Activated naive CD8-positive, alpha-beta T cell treated with anti-CD3 and anti-CD28 coated beads for 36 hours (primary cell): ENCODE data around the gene EMP3. TPM values are rescaled to one million over a fixed set of nuclear protein-coding genes. Genes with fewer than 3 reads are reported as not detected.

Experiments used
- DNase-seq: peaks from one replicate; pipeline ENCODE4 v3.0.0; 2021
- H3K27ac Mint-ChIP-seq: one replicate; pipeline ENCODE4 v1.8.0; 2022; ENCODE audit warnings: mild to moderate bottlenecking, moderate library complexity, mixed read lengths
- H3K27me3 Mint-ChIP-seq: one replicate; pipeline ENCODE4 v1.8.0; 2022; ENCODE audit warnings: mild to moderate bottlenecking, mixed read lengths
- H3K36me3 Mint-ChIP-seq: one replicate; pipeline ENCODE4 v1.8.0; 2021; ENCODE audit warnings: mild to moderate bottlenecking, mixed read lengths
- H3K4me1 Mint-ChIP-seq: one replicate; pipeline ENCODE4 v1.8.0; 2021; ENCODE audit warnings: mixed read lengths
- H3K4me3 Mint-ChIP-seq: one replicate; pipeline ENCODE4 v1.8.0; 2022; ENCODE audit warnings: mild to moderate bottlenecking, moderate library complexity, mixed read lengths
- H3K9me3 Mint-ChIP-seq: one replicate; pipeline ENCODE4 v1.8.0; 2022; ENCODE audit warnings: mixed read lengths
- total RNA-seq, 2 experiments: library from RNA; stranded (reverse); gene quantifications; one replicate each; pipeline ENCODE4 v1.2.3, GENCODE V29; 2021

Gene EMP3
- total RNA-seq, 2 experiments from 2014 or later = 185 to 187 TPM

DNA sequence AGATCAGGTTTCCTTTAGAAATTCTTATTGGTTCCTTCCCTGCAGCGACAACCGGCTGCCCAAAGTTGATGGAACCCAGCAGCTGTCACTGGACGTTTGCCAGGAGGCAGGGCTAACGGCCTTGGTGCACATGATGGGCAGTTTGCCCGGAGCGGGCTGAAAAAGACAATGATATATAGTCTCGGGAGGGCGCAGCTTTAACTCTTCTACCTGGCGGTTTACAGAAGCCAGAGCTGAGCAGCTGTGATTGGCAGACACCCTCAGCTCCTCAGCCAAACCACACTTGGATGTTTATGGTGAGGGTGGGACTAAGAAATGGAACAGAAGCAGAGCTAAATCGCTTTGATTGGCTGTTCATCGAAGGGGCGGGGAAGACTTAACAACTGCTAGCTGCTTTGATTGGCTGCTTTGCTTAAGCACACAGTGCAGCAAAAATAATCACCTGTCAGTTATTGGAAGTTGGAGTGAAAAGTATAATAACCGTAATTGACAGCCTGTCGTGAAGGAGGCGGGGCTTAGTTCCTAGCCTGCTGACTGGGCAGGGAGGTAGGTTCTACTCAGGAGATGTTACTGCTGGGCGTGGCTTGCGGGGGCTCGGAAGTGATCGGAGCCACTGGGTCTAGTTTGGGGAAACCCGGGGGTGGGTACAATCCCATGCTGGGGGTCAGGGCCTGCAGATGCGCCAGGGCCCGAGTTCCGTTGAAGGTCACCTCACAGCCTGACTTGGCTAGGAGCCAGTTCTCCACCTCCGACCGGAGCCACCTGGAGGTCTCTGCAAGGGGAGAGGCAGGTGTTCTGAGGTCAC, 7.5 kb downstream of the EMP3 start:
- Mint-ChIP-seq H3K9me3 (no peaks in the 10 kb centered on the region), H3K27ac (peak overlapping the region; percentile 90), H3K27me3 (no peaks in the 10 kb centered on the region), H3K4me3 (peak overlapping the region; percentile 81), H3K4me1 (peaks cover 46% of the 10 kb centered on the region), H3K36me3 (peaks cover 26% of the 10 kb centered on the region)
- DNase-seq = peak; percentile 92

GRCh38 chr19:48333467-48334384, 8.4 kb downstream of the EMP3 start:
- Mint-ChIP-seq H3K4me3 (peak overlapping the region; percentile 81), H3K4me1 (peaks cover 46% of the 10 kb centered on the region), H3K36me3 (peaks cover 19% of the 10 kb centered on the region), H3K9me3 (no peaks in the 10 kb centered on the region), H3K27ac (peak overlapping the region; percentile 90), H3K27me3 (no peaks in the 10 kb centered on the region)
- peak; percentile 95 for DNase-seq

GRCh38 chr19:48338253-48338755, 13.0 kb downstream of the EMP3 start:
- no peak overlapping the region for H3K4me3 Mint-ChIP-seq

DNA sequence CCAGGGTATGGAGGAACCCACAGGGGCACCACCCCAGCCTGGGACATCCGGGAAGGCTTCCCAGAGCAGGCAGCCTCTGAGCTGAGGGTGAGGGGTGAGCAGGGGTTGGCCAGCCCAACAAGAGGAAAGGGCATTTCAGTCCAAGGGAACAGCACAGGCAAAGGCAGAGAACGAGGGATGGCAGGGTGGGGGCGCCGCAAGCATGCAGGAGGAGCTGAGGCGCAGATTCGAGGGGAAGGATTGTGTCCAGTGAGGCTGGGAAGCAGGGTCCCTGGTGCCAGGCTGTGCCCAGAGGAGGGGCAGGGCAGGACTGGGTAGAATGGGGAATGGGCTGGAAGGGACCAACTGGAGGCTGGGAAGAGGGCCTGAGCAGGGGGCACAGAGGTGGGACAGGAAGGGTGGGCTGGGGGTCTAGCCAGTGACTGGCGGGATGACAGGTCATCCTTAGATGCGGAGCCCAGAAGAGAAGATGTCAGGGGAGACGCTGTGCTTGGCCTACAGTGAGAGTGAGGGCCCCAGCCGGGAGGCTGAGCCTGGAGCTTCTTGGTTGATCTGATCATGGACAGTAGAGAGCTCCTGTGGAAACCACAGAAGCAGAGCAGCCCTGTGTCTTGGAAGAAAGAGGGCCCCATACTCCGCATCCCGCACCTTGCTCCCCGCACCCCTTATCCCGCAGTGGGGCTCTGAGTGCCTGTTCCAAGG, 13.6 kb downstream of the EMP3 start:
- H3K27me3 Mint-ChIP-seq = no peaks in the 10 kb centered on the region
- no peaks in the 10 kb centered on the region for H3K36me3 Mint-ChIP-seq
- H3K4me3 Mint-ChIP-seq = no peak overlapping the region
- H3K9me3 Mint-ChIP-seq = no peaks in the 10 kb centered on the region
- no peak for DNase-seq
- peaks cover 6% of the 10 kb centered on the region for H3K4me1 Mint-ChIP-seq
- H3K27ac Mint-ChIP-seq = no peak overlapping the region

More at GRCh38 chr19:48338253-48338755, 13.0 kb downstream of the EMP3 start:
- Mint-ChIP-seq H3K9me3 (no peaks in the 10 kb centered on the region), H3K36me3 (no peaks in the 10 kb centered on the region), H3K27ac (no peak overlapping the region), H3K27me3 (no peaks in the 10 kb centered on the region), H3K4me1 (peaks cover 9% of the 10 kb centered on the region)
- no peak for DNase-seq

GRCh38 chr19:48340995-48341394, 15.6 kb downstream of the EMP3 start:
- no peaks in the 10 kb centered on the region for H3K36me3 Mint-ChIP-seq
- H3K27ac Mint-ChIP-seq = no peak overlapping the region
- no peak overlapping the region for H3K4me3 Mint-ChIP-seq
- H3K9me3 Mint-ChIP-seq = no peaks in the 10 kb centered on the region
- no peaks in the 10 kb centered on the region for H3K4me1 Mint-ChIP-seq
- DNase-seq = no peak
- no peaks in the 10 kb centered on the region for H3K27me3 Mint-ChIP-seq

DNA sequence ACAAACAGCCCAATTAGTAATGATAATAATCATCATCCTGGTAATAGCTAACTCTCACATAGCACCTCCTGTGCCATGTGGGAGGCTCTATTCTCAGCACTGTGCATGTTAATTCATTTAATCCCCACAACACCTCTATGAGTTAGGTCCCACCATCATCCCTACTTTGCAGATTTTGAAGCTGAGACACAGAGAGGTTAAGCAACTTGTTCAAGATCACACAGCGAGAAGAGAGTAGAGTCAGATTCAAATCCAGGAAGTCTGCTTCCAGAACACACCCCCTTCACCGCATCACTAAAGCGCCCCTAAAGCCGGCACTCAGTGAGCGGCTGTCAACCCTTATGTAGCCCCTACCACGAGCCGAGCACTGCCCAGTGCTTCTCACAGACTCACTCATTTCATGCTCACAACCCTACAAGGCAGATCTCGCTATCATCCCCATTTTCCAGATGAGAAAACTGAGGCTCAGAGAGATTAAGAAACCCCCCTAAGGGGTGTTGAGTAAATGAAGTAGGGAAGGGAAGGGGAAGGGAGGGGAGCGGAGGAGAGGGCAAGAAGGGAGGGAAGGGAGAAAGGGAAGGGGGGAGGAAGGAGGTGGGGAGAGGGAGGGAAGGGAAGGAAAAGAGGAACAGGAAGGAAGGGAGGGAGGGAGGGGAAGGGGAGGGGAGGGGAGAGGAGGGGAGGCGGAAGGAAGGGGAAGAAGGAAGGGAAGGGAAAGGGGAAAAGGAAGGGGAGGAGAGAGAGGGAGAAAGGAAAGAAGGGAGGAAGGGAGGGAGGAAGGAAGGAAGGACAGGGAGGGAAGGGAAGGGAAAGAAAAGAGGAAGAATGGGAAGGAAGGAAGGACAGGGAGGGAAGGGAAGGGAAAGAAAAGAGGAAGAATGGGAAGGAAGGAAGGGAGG, 16.4 kb downstream of the EMP3 start:
- no peak for DNase-seq
- no peak overlapping the region for H3K27ac Mint-ChIP-seq
- no peak overlapping the region for H3K4me3 Mint-ChIP-seq
- H3K27me3 Mint-ChIP-seq = no peaks in the 10 kb centered on the region
- no peaks in the 10 kb centered on the region for H3K9me3 Mint-ChIP-seq
- H3K4me1 Mint-ChIP-seq = no peaks in the 10 kb centered on the region
- no peaks in the 10 kb centered on the region for H3K36me3 Mint-ChIP-seq

DNA sequence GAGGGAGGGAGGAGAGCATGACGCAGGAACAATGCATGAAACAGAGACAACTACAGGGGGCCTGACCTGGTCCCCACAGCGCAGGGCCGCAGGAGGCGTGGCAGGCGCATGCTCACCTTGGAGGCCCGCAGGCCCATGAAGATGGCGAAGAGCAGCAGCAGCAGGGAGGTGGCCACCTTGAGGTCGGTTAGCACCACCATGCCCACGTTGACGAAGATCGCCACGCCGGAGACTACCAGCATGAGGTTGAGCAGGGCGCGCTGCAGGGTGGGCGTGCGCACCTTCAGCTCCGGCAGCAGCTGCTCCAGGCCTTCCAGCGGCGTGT, 17.0 kb downstream of the EMP3 start:
- Mint-ChIP-seq H3K27me3 (no peaks in the 10 kb centered on the region), H3K4me3 (no peak overlapping the region), H3K27ac (no peak overlapping the region), H3K36me3 (no peaks in the 10 kb centered on the region), H3K4me1 (no peaks in the 10 kb centered on the region), H3K9me3 (no peaks in the 10 kb centered on the region)
- no peak for DNase-seq

DNA sequence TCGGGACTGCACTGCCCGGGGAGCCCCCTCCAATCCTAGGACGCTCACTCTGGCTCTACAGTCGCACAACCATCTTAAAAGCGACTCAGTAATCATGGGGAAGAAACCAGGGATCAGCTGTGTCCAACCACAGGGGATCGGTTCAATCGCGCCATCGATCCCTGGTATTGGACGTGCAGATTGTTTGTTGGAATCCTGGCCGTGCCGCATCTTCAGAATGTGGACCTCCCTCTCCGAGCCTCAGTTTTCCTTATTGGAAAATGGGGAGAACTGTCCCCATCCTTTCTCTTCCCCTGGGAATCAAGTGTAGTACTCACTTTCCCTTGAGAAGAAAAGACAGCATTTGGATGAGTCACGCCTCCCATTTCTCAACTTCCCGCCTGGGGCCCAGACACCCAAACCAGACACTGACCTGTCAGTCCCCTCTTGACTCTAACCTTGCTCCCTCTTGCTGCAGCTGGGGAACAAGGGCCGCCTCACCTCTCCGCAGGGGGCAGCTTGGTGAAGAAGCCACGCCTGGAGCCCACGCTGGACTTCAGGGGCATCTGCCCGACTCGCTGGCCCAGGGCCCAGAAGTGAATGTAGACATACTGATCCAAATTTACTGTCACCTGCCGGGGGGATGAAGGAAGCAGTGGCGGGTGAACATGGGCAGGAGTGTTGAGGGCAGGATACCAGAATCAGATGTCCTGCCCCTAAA, 17.6 kb downstream of the EMP3 start:
- Mint-ChIP-seq H3K4me3 (no peak overlapping the region), H3K4me1 (no peaks in the 10 kb centered on the region), H3K27me3 (no peaks in the 10 kb centered on the region), H3K27ac (no peak overlapping the region), H3K9me3 (no peaks in the 10 kb centered on the region), H3K36me3 (no peaks in the 10 kb centered on the region)
- DNase-seq = no peak

DNA sequence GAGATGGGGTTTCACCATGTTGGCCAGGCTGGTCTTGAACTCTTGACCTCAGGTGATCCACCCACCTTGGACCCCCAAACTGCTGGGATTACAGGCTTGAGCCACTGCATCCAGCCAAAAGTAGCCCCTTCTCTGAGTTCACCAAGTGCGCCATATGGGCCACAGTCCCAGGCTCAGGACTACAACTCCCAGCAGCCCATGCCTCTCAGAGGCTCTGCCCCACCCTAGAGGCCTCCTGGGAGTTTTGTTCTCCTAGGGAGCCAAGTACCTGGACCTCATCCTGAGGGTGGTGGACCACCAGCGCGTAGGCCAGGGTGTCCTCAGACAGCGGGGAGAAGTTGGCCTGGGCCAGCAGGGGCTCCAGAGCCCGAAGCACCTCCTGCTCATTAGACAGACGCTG, 19.5 kb downstream of the EMP3 start:
- Mint-ChIP-seq H3K4me3 (no peak overlapping the region), H3K36me3 (peaks cover 2% of the 10 kb centered on the region), H3K4me1 (no peaks in the 10 kb centered on the region), H3K9me3 (no peaks in the 10 kb centered on the region), H3K27ac (no peak overlapping the region), H3K27me3 (no peaks in the 10 kb centered on the region)
- no peak for DNase-seq

DNA sequence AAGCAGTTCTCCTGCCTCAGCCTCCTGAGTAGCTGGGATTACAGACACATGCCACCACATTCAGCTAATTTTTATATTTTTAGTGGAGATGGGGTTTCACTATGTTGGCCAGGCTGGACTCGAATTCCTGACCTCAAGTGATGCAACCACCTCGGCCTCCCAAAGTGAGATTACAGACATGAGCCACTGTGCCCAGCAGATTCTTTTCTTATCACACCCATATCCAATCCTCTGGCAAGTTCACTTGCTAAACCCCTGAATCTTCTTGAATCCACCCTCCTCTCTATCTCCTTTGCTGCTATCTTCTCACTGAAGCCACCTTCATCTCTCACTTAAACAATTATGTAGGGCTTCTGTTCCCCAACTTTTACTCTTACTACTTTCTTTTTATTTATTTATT, 20.8 kb downstream of the EMP3 start:
- H3K4me3 Mint-ChIP-seq = no peak overlapping the region
- no peaks in the 10 kb centered on the region for H3K9me3 Mint-ChIP-seq

GRCh38 chr19:48348045-48348444, 22.7 kb downstream of the EMP3 start:
- H3K27me3 Mint-ChIP-seq = no peaks in the 10 kb centered on the region
- no peaks in the 10 kb centered on the region for H3K9me3 Mint-ChIP-seq
- H3K4me3 Mint-ChIP-seq = no peak overlapping the region
- H3K27ac Mint-ChIP-seq = no peak overlapping the region
- DNase-seq = no peak
- H3K36me3 Mint-ChIP-seq = peaks cover 5% of the 10 kb centered on the region
- peaks cover 5% of the 10 kb centered on the region for H3K4me1 Mint-ChIP-seq

More for the DNA sequence above, 20.8 kb downstream of the EMP3 start:
- H3K27me3 Mint-ChIP-seq = no peaks in the 10 kb centered on the region
- peaks cover 2% of the 10 kb centered on the region for H3K4me1 Mint-ChIP-seq
- no peak for DNase-seq
- no peak overlapping the region for H3K27ac Mint-ChIP-seq
- H3K36me3 Mint-ChIP-seq = peaks cover 4% of the 10 kb centered on the region

GRCh38 chr19:48348737-48349136, 23.4 kb downstream of the EMP3 start:
- H3K4me1 Mint-ChIP-seq = peaks cover 5% of the 10 kb centered on the region
- H3K36me3 Mint-ChIP-seq = peaks cover 5% of the 10 kb centered on the region
- no peak overlapping the region for H3K27ac Mint-ChIP-seq

GRCh38 chr19:48350856-48351255, 25.5 kb downstream of the EMP3 start:
- H3K4me3 Mint-ChIP-seq = no peak overlapping the region
- DNase-seq = no peak
- peaks cover 5% of the 10 kb centered on the region for H3K36me3 Mint-ChIP-seq
- H3K27ac Mint-ChIP-seq = no peak overlapping the region
- peaks cover 5% of the 10 kb centered on the region for H3K4me1 Mint-ChIP-seq
- H3K9me3 Mint-ChIP-seq = no peaks in the 10 kb centered on the region
- H3K27me3 Mint-ChIP-seq = no peaks in the 10 kb centered on the region

More at GRCh38 chr19:48348737-48349136, 23.4 kb downstream of the EMP3 start:
- Mint-ChIP-seq H3K27me3 (no peaks in the 10 kb centered on the region), H3K9me3 (no peaks in the 10 kb centered on the region), H3K4me3 (no peak overlapping the region)
- no peak for DNase-seq
